Left cardiac atrium (tissue), 4 donors: ENCODE results near the gene FAM83G. TPM values are rescaled to one million over a fixed set of nuclear protein-coding genes. Genes with fewer than 3 reads are reported as not detected.
A peak's percentile ranks its signal among the peaks of the same experiment; 100 is the strongest.
"Not testable (repeated sequence)": the region's sequence is repeated elsewhere in the genome, so short reads cannot be mapped to it uniquely, and the experiment has no call there.

Source experiments
- ATAC-seq, 2 donors: fragments of 200-7000 bp; cut with Tn5 transposase; one replicate each; pipeline ENCODE4 v1.9.1; 2020; ENCODE audit warnings: mild to moderate bottlenecking in 2 of 2, moderate library complexity in 2 of 2
- DNase-seq: peaks from one replicate; pipeline ENCODE4 v3.0.0-alpha.2; 2020
- intact Hi-C, 2 donors: fragments of 100-400 bp; cut with DNase I; formaldehyde crosslinking; loops; one replicate each; pipeline versions ENCODE4 v1.14.1 to v1.15.1; 2022 to 2023
- total RNA-seq, 2 donors: library from RNA; stranded (reverse); fragmentation: NEBNext Ultra II Directional; extraction: Animal tissue kit (Norgen Biotek cat#: 25700); gene quantifications; one replicate each; pipeline ENCODE4 v1.2.1, GENCODE V29; 2021
- donor health status: DM: no; HTN: yes; CAD: no.
- donor health status: DM: no; HTN: yes; CAD: no; lungs with severe emphysema.
- donor health status: DM: yes; HTN: yes; CAD: no.
- donor health status: Dilated cardiomyopathy.

FAM83G gene
- total RNA-seq, 2 donors from 2014 or later: 23.3 to 24.8 TPM

DNA sequence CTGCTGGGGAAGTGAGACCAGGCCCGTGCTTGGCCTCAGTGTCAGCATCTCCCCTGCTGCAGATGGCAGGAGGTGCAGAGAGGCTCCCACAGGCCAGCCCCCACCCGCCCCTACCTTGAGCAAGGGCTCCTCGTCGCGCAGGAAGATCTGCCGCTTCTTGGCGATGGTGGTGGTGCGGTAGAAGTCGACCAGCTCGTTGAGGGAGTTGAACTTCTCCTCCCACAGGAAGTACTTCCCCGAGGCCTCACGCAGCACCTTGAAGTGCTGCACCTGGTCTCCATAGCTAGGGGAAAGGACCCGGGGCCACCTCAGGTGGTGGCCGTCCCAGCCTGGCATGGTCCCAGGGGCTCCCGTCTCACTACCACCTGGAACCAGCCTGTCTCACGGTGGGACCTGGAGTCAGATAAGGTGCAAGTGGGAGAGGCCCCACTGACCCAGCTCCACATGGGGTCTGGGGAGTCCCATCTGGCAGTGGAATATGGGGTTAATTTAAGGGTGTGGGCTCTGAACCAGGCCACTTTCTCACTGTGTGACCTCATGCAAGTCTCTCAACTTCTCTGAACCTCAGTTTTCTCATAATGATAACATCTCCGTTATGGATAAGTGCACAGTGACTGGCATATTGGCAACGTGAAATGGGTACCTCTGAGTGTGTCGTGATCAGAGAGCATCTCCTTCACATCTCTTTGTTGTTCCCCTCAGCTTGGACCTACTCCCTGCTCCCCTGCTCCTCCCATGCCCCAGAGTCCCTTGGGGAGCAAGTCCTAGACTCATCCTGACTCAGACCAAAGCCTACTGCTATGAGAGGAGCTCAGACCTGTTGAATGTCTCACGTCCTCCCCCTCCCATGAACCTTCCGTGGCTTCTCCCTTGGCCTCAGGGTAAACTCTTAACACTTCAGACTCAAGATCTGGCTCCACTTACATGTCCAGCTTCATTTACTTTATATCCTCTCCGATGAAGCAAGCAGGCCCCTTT, 19.8 kb upstream of the FAM83G start:
- peak; percentile 10 for DNase-seq
- no peak for ATAC-seq
- intact Hi-C loops: no loop called here

DNA sequence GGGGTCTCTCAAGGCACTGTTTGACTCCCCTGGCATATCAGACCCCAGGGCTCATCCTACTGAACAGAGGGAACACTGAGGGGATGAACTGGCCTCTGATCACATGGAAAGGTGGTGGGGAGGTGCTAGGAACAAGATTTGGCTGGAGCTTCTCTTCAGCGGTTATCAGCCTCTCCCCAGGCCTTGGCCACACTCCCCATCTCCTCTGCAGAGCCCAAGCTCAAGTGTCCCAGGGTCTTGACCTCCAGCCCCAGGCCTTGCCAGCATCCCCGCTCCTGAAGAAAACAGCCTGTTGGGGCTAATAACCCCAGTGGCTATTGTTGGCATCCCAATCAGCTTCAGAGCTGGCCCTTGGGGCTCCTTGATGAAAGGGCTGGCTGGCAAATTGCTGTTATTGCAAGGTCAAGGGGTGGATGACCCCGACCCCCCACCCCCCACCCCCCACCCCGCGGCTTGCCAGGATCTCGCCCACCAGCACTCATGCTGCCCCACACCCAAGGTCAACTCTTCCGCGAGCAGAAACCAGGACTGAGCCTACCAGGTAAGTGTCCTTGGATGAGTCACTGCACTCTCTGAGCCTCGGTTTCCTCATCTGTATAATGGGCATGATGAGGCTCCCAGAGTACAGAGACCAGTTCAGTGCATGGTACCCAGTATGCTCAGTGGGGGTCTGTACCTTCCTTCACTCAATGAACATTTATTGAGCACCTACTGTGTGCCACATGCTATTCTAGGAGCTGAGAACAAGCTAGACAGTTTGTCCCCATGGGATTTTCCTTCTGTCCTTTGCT, 18.8 kb upstream of the FAM83G start:
- DNase-seq (peak; percentile 6), ATAC-seq (no peak)
- intact Hi-C loops: no loop called here

DNA sequence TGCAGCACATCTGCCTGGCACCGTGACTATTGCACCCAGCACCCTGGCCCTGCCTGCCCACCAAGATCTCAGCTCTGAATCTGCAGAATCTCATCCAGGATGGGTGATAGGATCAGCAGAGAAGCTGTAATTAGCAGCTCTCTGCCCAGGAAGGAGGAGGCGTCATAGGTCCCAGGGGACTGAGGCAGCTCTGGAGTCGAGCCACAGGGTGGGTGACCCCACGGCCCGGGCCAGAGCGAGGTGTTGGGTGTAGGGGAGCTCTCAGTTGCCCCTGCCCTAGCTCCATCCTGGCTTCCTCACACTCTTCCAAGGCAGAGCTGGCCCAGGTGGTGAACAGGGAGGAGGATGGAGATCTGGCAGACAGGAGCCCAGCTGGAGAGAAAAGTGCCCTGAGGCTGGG, 18.2 kb upstream of the FAM83G start:
- intact Hi-C loops: no loop called here
- DNase-seq: peak; percentile 11
- ATAC-seq: no peak

DNA sequence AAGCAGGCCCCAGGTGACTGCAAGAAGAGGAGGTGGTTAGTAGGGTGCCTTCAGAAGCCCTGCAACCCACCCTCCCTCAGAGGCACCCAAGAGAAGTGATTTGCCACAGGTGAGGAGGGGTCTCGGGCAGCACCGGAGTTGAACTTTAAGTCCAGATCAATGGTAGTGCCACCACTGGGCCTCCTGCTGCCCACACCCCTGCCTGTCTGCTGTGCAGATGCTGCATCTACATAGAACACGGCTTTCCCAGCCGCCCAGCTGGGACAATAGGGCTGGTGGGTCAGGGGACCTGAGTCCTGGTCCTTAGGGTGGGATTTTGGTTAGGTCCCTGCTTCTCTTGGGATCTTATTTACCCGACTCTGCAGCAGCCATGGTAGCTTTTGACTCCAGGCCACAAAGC, 17.6 kb upstream of the FAM83G start:
- no peak for ATAC-seq
- intact Hi-C loops: no loop called here
- peak; percentile 7 for DNase-seq

DNA sequence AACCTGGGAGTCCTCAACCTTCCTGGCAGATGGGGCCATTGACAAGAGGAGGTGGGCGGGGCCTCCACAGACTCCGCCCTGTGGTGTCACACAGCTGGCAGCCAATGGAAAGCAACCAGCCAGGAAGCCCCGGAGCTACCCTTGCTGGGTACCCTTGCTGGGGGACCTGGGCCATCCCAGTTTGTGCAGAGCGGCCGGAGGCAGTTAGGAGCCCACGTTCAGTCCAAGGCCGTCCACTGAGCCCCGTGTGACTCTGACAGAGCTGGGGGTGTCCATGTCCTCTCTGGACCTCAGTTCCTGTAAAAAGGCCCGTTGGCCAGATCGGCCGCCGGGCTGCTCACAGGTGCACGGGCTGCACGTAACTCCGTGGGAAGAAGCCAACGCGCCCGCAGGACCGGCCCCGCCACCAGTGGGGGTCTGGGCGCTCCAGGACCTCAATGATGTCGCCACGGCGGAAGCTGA, 17.1 kb upstream of the FAM83G start:
- peak; percentile 34 for DNase-seq

DNA sequence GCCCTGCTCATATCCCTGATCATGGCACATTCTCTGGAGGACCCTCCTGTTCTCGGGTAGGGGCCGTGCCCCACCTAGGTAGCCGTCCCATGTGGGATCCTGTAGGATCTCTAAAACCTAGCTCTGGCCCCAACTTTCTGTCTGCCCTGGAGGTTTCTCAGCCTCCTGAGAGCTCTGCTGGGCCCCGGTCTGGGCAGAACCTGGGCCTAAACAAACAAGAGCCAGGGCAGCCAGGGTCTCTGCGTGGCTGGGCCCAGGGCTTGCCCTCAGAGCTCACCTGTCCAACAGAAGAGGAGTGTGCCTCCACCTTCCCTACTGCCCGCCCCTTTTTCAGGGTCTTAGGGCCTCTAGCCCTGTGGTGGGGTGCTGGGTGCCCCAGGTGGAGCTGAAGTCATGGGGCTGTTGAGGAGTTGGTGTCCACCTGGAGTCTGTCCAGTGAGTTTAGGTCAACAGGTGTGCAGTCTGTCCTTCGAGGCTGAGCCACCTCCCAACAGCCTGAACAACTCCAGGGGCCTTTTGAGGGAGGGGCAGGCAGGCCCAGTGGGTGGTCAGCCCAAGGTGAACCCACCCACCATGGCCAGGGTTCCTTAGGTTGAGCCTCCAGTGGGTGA, 16.6 kb upstream of the FAM83G start:
- peak; percentile 10 for DNase-seq
- ATAC-seq, intact Hi-C loops: not testable (repeated sequence)

More for the DNA sequence above, 17.1 kb upstream of the FAM83G start:
- ATAC-seq: no peak
- intact Hi-C loops: no loop called here

DNA sequence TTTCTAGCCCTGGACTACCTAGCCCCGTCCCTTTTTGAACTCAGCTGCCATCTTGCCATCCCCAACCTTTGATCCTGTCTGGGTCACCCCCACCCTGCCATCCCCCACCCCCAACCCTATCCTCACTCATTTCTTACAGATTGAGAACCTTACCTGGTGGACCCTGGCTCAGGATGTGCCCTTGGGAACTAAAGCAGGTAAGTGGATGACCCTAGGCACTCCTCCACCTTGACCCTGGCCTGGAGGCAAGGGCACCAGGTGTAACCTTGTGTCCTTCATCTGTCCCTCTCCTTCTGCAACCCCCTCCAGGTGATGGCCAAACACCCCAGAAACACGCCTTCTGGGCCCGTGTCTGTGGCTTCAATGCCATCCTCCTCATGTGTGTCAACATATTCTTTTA, 15.5 kb upstream of the FAM83G start:
- ATAC-seq (no peak), DNase-seq (peak; percentile 3)
- intact Hi-C loops: no loop called here

DNA sequence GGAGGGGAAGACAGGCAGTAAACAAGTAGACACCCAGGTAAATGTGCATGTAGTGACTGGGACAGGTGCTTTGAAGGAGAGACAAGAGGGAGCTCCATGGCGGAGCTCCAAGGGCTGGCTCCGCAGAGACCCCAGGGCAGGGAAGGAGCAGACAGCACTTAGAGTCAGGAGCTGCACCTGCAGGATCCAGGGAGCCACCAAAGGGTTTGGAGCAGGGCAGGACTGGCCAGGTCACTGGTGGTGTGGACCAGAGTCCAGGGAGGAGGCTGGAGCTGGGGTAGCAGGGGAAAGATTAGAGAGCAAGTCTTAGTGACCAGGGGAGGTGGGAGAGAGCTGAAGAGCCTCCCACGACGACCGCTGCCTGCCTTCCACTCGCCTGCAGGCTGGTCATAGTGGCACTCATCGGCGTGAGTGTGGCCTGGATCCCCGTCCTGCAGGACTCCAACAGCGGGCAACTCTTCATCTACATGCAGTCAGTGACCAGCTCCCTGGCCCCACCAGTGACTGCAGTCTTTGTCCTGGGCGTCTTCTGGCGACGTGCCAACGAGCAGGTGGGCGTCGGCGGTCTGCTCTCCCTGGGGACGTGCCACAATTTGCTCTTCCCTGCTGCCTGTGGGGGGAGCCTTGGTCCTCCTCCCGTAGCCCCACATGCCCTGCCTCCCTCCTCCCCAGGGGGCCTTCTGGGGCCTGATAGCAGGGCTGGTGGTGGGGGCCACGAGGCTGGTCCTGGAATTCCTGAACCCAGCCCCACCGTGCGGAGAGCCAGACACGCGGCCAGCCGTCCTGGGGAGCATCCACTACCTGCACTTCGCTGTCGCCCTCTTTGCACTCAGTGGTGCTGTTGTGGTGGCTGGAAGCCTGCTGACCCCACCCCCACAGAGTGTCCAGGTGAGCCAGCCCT, 14.7 kb upstream of the FAM83G start:
- DNase-seq: peak; percentile 23
- ATAC-seq: no peak
- intact Hi-C loops: no loop called here

DNA sequence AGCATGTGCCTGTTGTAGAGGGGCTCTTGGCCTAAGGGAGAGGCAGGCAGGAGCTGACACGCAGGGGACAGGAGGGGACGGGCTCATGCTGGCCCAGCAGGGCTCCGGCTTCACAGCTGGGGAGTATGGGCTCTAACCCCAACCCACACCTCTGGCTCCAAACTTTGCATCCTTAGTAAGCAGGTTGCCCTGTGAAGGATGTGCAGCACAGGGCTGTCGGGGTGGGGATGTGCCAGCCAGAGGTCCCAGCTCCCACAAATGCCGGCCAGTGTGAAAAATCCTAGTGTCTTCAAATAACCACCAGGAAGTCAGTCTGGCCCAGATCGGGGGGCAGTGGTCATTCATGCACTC, 14.0 kb upstream of the FAM83G start:
- intact Hi-C loops: no loop called here
- peak; percentile 3 for DNase-seq
- ATAC-seq: no peak

DNA sequence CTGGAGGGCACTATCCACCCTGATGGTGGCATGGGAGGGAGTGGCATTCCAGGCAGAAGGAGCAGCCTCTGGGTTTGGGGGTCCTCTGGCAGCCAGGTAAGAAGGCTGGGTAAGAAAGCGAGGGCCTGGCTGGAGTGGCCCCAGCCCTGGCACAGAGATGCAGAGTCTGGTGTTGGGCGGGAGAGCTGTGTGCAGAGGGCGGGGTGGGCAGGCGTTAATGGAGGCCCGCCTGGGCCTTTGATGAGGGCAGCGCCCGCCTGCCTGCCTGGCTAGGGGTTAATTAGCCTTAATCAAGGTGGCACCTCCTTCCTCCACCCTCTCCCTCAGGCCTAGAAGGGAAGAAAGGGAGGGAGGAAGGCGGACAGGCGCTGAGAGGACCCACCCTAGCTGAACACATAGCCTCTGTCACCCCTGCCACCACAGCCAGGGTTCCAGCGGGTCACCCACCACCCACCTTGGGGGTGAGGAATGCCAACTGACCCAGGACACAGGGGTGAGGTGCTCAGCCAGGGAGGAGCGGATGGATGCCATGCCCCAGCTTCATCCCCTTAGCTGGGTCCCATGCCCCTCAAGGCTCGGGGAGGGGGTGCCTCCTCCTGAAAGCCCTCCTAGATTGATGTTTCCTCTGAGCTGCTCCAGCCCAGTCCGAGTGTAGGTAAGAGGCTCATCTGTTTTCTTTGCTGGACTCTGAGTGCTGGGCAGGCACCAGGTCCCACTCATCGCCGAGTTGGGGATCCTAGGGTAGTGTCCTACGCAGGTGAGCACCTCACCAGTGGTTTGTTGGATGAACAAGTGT, 13.4 kb upstream of the FAM83G start:
- ATAC-seq (no peak), DNase-seq (peak; percentile 8)
- intact Hi-C loops: no loop called here

DNA sequence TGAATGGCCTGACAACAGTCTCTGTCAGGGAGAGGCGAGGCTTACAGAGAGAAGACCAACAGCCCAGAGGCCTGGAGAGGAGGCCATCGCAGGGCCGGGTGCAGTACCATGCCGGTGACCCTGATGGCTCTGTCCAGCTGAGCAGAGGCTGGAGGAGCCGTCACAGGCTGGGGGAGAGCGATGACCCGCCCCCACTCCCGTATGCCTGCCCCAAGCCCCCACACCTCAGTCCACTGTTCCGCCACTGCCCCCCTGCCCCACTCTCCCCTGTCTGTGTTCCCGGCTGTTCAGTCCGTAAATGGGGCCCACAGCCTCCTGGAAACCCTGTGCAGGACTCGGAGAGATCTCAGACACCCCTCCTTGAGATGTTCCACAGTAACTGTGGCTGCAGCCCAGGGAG, 12.8 kb upstream of the FAM83G start:
- intact Hi-C loops: no loop called here
- ATAC-seq (no peak), DNase-seq (peak; percentile 10)

DNA sequence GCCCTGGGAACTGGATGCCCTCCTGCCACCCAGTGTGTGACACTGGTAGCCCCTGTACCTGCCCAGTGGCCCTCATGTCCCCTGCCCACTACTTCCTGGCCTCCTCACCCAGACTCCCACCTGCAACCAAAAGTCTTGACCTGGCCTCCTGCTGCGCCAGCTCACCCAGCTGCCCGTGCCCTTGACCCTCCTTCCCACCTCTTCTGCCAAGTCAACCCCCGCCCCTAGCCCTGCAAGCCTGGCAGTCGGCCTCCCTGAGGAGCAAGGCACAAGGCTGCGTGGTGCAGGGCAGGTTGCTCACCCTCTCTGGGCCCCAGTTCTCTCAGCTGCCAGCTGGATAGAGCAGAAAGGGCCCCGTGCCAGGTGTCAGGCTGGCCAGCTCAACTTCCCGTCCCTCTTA, 12.3 kb upstream of the FAM83G start:
- no peak for DNase-seq
- ATAC-seq: no peak
- intact Hi-C loops: no loop called here

DNA sequence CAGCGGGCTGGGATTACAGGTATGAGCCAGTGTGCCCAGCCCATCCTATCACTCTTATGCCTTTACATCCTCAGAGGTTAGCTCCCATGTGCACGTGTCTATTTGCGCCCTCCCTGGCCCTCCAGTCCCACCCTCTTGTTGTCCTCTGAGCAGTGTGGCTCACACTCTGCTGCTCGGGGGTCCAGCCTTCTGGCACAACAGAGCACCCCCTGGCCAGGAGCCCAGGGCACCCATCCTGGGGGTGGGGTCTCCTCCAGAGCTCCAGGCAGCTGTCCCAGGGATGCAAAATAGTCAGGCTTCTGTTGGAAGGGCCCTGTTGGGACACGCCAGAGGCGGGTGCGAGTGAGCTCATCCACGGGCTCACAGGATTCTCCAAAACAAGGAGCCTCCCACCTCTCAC, 11.7 kb upstream of the FAM83G start:
- no peak for ATAC-seq
- intact Hi-C loops: no loop called here
- peak; percentile 9 for DNase-seq

DNA sequence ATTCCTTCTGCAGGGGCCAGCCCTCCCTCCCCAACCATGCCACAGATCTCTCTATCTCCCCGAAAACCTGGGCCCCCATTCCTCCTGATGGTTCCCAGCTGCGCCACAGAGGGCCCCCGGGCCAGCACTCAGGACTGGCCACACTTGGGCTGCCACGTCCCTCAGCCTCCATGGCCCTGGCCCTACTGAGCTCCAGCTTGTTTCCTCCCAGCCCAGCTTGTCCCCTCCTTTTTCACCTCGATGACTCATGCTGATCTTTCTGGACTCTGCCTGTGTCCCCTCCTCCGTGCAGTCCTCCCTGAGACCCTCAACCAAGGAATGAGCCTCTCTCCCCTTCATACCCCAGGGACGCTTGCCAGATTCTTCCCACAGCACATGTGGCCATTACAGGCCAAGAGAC, 10.9 kb upstream of the FAM83G start:
- no peak for ATAC-seq
- intact Hi-C loops: no loop called here

DNA sequence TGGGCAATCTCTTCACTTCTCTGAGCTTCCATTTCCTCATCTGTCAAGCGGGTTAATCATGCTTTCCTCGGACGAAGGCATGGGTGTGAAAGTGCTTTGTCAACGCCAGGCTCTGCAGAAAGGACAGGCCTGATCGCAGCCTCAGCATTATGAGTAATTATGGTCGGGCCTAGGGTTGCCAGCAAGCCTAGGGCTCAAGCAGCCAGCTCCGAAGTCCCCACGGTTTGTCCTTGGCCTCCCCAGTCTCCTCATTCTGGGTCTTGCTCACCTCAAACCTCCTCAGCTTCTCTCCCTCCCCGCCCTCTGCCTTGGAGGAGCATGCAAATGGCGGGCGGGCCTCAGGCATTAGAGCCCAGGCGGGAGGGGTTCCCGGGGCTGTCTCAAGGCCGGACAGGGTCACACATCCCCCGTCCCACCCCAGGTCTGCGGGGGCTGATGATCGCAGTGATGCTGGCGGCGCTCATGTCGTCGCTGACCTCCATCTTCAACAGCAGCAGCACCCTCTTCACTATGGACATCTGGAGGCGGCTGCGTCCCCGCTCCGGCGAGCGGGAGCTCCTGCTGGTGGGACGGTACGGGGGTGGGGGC, 10.2 kb upstream of the FAM83G start:
- DNase-seq (peak; percentile 13), ATAC-seq (no peak)
- intact Hi-C loops: no loop called here

More for the DNA sequence above, 10.9 kb upstream of the FAM83G start:
- peak; percentile 2 for DNase-seq

DNA sequence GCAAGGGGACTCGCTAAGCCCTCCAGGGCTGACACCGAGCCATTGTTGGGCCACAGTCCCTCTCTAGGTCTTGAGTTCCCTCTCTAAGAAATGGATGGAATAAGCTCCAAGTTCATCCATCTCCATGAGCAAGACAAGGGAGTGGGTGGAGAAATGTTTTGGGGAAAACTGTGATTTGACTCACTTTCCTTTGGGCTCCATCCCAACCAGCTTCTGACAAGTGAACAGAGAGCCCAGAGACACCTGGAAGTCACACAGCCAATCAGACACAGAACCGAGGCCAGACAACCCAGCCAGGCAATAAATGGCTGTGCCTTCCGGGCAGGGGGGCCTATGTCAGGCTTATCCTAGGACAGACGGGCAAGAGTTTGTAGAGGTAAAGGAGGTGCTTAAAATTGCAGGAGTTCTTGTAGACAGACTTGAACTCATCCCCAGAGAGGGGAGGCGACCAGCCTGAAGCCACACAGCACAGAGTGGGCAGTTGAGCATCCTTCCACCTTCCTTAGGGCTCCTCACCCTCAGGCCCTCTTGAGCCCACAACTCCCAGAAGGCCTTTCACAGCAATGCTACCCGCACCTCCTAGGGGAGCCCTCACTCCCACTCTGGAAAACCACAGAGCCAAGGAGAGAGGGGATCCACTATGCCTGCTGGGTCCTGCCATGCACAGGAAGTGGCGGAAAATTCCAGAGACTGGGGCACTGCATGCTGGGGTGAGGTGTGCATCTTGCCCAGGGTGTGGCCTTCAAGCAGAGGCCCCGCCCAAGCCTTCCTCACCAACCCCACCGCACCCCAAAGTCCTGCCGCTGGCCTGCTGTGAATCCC, 9.5 kb upstream of the FAM83G start:
- peak; percentile 15 for DNase-seq

DNA sequence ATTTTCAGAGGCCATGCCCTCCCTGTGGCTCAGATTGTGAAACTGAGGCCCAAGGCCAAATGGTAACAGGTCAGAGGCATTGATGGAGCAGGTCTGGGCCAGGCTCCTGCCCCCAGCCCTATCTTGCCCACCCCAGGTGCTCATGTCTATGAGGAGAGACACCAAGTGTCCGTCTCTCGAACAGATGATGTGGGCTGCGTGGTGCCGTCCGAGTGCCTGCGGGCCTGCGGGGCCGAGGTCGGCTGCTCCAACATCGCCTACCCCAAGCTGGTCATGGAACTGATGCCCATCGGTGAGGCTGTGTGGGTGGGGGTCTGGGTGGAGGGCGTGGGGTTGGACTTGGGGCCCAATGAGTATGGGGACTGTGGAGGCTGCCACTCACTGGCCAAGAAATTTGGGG, 8.7 kb upstream of the FAM83G start:
- intact Hi-C loops: no loop called here
- ATAC-seq (no peak), DNase-seq (peak; percentile 13)

More for the DNA sequence above, 9.5 kb upstream of the FAM83G start:
- ATAC-seq: no peak
- intact Hi-C loops: no loop called here
